ENCODE results near the gene MEIG1. TPM values are rescaled to one million over a fixed set of nuclear protein-coding genes. Genes with fewer than 3 reads are reported as not detected.

The MEIG1 gene, protein sequence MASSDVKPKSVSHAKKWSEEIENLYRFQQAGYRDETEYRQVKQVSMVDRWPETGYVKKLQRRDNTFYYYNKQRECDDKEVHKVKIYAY
- total RNA-seq: 0.25 and 1.1 TPM in 2 replicates

GRCh38 chr10:14959221-14960057 lies at the start of gene MEIG1:
Gene MEIG1, plus strand, starts transcription at chr10:14959388. Its CDS starts 7,081 bp downstream, at chr10:14966469.

DNA sequence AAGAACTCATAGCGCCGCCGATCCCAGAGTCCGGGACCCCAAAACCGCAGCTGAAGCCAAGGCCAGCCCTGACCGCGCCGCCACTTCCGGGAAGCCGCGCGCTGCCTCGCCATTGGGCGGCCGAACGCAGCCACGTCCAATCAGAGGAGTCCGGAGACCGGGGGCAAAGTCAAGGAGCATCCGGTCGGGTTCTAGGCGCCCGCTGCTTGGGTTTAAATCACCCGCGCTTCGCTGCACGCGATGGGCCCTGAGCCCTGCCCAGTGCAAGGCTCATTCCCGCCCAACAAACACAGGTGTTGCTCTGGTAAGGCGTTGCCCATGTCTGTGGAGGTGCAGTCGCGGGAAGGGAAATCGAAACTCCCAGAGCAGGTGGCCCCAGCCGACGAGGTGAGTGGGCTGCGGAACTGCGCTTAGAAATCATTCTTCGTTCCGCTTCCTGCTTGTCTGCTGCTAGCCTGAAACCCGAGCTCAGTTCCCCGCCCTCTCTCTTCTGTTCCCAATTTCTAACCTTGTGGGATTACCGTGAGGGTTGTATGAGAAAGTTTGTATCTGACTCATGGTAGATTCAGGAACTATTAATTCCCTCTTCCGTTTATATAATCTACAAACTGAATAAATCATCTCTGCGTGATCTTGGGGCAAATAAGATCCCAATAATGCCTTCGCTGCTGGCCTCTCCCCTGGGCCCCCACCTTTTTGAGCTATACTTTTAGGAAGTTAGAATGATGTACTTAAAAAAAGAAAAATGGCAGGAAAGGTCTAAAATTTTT lies 5.0 kb upstream of the MEIG1 start, which contains the start of gene DCLRE1C:
DCLRE1C (minus strand) TSS at position 96 of the 770 bp plus-strand sequence; CDS start at position 10, 86 bp downstream.

Other genes starting within 250 kb of the MEIG1 start
- gene FAM107B, start 184.5 kb upstream of the MEIG1 start, total RNA-seq: 49.9 and 73.2 TPM in 2 replicates
- gene CDNF, start 121.4 kb upstream of the MEIG1 start, total RNA-seq: 2.0 and 2.1 TPM in 2 replicates
- 13.4 and 14.1 TPM in 2 replicates for gene HSPA14, start 121.1 kb upstream of the MEIG1 start, total RNA-seq
- gene MSANTD7, start 121.1 kb upstream of the MEIG1 start, total RNA-seq: 15.5 and 21.9 TPM in 2 replicates
- 7.8 and 10.4 TPM in 2 replicates for gene SUV39H2, start 80.5 kb upstream of the MEIG1 start, total RNA-seq
- 9.4 and 10.9 TPM in 2 replicates for gene DCLRE1C, start 5.3 kb upstream of the MEIG1 start, total RNA-seq
- gene OLAH, start 84.6 kb downstream of the MEIG1 start, total RNA-seq: under 0.01 TPM in 1 of 2 replicates, not detected in the other
- gene ACBD7, start 129.4 kb downstream of the MEIG1 start, total RNA-seq: 4.8 and 5.3 TPM in 2 replicates
- 8.7 and 12.2 TPM in 2 replicates for gene RPP38, start 138.0 kb downstream of the MEIG1 start, total RNA-seq
- gene NMT2, start 209.3 kb downstream of the MEIG1 start, total RNA-seq: 47.3 and 64.5 TPM in 2 replicates

Data from aortic smooth muscle cell (primary cell).